ENCODE measurements around the gene KIF12.

DNA sequence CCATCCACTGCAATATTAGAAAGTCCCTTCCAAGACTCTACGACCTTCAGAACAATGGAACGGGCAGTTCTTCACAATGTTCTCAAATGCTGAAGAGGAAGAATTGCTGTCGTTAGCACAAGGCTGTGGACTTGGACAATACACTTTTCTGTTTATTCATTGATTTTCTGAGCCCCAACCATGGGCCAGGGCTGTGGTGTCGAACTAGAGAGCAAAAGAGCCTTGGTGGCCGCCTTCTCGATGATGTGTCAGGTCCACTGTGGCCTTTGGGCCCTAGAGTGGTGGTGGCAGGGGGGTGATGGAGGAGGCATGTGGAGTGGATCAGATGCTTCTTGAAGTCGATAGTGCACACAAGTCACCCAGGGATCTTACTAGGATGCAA lies 18.5 kb upstream of the KIF12 start:
- TF ChIP-seq, protein P1, sequence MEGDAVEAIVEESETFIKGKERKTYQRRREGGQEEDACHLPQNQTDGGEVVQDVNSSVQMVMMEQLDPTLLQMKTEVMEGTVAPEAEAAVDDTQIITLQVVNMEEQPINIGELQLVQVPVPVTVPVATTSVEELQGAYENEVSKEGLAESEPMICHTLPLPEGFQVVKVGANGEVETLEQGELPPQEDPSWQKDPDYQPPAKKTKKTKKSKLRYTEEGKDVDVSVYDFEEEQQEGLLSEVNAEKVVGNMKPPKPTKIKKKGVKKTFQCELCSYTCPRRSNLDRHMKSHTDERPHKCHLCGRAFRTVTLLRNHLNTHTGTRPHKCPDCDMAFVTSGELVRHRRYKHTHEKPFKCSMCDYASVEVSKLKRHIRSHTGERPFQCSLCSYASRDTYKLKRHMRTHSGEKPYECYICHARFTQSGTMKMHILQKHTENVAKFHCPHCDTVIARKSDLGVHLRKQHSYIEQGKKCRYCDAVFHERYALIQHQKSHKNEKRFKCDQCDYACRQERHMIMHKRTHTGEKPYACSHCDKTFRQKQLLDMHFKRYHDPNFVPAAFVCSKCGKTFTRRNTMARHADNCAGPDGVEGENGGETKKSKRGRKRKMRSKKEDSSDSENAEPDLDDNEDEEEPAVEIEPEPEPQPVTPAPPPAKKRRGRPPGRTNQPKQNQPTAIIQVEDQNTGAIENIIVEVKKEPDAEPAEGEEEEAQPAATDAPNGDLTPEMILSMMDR (conservative IDR thresholded peaks at IDR 0.05; ENCODE audit: low read depth, low read length) = no peak
- TF ChIP-seq EZH2 (IDR thresholded peaks at IDR 0.05; ENCODE audit: low read length, unreplicated experiment) = no peak

Measured in PC-3 (cell line).